Nucleus accumbens (tissue), 56 donors: ENCODE measurements around the gene CSNK1D.

ENCODE experiments used
- DNase-seq, 56 donors: peaks; one replicate each; lab custom pipeline; 2025; lab: John Stamatoyannopoulos, UW

The CSNK1D gene

DNA sequence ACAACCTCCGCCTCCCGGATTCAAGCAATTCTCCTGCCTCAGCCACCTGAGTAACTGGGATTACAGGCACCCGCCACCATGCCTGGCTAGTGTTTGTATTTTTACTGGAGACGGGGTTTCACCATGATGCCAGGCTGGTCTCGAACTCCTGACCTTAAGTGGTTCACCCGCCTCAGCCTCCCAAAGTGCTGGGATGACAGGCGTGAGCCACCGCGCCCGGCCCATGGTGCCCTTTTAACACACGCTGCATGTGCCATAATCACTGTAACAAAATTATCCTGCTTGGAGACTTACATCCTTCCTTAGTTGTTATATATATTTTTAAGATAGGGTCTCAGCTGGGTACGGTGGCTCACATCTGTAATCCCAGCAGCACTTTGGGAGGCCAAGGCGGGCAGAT, 38.5 kb upstream of the CSNK1D start:
- no peak for DNase-seq

DNA sequence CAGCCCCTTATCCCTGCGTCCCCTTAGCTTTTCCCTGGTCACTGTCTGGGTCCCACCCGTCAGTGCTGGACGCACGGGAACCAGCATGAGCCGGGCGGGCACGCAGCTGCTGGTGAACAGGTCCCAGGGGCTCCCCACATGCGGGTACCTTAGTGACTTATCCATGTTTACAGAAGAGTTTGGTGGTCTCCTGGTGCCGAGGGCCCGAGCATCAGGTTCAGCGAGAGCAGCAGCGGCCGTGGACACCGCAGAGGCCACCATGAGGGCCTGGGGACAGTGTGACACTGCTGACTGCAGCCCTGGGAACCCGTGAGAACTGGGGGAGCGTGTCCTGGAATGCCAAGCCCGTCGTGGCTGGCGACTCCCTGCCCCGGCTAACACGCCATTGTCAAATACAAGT, 37.4 kb upstream of the CSNK1D start:
- DNase-seq, result no peak

GRCh38 chr17:82309656-82310570, 36.4 kb upstream of the CSNK1D start:
- no peak for DNase-seq

- DNase-seq, result no peak
Measured at GRCh38 chr17:82305727-82306300, 32.3 kb upstream of the CSNK1D start.

DNA sequence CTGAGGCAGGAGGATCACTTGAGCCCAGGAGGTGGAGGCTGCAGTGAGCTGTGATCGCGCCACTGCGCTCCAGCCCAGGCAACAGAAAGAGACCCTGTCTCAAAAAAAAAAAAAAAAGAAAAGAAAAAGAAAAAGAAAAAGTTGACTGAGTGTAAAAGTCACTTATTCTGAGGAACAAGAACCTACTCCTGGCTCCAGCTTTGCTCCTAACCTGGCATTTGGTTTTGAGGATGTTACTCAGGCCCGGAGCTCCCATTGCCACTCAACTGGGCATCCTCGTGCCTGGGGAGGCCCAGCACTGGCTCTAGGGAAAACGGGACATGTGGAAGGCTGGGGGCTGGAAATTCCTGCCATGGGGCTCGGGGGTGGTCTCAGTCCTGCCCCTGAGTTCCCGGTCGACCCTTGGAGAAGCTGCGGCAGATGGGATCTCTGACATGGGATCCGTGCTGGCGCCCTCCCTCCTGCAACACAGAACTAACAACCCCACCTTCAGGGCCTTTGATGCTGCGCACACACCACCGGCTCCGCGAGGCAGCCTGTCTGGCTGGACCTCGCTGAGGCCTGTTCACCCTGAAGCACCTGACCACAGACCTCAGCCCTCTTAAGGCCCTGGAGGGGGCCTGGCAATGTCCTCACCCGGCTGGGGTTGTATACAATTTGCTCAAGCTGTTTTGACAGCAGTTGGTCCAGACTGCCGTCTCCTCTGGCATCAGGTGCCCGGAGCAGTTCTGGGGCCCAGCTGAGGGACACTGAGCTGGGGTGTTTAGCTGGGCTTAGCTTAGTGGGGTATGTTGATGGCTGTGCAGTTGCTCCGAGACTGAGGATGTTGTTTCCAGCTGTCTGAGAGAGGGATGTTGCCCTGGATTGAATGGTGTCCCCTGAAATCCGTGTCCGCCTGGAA, 31.6 kb upstream of the CSNK1D start:
- DNase-seq, result no peak

DNA sequence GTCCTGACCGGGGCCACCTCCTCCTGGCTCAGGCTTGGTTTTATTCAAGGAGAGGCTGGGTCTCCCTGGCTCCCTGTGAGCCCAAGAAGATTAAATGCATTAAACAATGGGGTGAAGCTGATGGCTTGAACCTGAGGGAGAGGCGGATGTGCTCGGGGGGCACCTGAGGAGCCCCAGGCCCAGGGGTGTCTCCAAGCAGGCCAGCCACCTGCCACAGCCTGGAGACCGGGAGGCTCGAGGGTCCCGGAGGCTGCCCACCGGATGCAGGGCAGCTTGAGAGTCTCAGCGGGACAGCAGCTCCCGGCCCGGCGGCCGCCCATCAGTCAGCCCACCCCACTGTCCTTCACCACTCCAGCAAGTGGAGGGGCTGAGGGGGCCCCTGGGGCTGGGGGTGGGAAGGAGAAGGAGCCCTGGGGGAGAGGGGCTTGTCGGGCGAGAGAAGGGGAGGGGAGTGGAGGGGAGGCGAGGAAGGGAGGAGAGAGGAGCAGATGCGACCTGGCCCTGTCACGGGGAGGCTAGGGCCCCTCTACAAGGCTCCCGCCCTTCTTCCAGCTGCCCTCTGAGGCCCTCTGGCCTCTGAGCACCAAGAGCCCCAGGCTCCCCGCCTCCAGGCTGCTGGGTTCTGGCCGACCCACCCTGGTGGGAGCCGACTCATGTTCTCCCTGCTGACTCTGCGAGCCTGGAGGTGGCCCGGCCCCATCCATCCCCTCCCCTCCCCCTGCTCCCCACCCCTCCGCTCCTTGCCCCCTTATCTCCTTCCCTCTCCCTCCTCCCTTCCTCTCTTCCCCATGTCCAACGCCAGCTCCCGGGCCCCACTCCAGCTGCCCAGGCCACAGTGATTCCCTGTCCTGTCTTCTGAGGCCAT, 30.7 kb upstream of the CSNK1D start:
- DNase-seq, result no peak

- DNase-seq, result no peak
Measured at GRCh38 chr17:82302991-82303943, 29.8 kb upstream of the CSNK1D start.

DNA sequence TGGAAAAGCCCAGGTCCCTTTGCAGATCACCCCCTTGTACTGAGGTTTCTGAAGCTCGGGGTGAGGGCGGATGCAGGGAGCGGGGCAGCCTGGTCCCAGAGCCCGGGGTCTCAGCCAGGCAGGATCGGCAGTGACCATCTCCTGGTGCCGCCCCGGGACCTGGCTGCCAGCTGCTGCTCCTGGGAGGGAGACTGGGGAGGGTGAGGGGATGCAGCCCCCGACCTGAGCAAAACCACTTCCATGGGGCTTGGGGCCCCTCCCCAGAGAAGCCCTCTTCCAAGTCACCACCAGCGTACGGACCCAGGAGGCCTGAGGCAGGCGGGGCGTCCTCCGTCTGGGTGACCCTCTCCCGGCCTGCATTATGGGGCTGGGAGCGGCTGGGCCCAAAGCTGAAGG, 29.1 kb upstream of the CSNK1D start:
- no peak for DNase-seq

GRCh38 chr17:82301916-82302567, 28.5 kb upstream of the CSNK1D start:
- no peak for DNase-seq

DNA sequence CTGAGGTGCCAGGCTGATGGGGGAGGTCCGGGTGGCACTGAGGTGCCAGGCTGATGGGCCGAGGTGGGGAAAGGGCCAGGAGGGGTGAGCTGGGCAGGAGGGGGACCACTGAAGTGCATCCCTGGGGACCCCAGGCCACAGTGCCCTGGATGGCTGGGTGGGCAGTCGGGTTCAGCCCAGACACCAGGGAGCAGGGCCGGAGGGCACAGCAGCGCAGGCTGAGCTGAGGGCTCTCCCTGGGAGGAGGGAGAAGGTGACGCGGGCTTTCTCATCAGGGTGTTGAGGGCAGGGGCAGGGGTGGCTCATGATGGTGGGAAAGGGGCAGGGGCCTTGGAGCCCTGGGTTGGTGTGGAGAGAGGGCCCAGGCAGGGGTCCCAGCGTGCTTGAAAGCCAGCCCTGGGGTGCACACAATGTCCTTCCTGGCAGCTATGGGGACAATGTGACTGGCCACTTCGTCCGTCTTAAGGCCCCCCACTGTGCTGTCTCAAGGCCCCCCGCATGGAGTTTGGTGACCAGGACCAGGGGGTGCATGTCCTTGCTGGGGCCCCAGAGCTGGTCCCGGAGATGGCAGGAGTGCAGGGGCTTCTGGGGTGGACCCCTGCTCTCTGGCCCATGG, 27.9 kb upstream of the CSNK1D start:
- DNase-seq, result no peak

DNA sequence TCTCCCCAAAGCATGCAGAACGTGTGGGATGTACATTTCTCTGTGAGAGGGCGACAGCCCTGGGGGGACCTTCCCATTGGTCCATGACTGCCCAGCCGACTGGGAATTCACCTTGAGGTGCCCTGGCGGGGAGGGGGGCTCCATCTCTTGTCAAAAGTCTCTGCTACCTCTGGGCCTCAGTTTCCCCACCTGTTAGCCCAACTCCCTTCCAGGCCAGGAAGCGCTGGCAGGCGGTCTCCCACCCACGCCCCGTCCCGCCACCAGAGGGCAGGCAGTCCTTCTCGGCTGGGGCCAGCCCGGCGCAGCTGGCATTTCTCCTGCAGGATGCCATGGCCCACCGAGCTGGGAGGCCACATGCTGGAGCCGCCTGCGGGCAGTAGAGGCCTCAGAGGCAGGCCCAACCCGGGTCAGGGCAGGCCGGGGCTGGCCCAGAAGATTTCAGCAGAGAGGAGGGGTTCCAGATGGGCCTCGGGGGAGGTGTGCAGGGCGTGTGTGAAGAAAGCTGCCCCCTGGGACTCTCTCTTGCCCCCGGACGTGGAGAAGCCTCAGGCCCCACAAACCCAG, 27.3 kb upstream of the CSNK1D start:
- peak in 18 of 56 donors; percentile 5 to 67 (median 20) for DNase-seq

DNA sequence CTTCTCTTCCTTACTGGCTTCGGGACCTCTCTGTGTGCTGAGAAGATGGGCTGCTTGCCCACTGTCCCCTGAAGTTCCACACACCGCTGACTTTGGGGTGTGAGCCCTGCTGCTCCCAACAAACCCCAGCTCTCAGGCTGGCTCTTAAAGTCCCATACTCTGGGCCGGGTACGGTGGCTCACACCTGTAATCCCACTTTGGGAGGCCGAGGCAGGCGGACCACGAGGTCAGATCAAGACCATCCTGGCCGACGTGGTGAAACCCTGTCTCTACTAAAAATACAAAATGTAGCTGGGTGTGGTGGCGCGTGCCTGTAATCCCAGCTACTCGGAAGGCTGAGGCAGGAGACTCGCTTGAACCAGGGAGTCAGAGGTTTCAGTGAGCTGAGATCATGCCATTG, 26.7 kb upstream of the CSNK1D start:
- DNase-seq, result no peak

GRCh38 chr17:82299452-82299851, 26.0 kb upstream of the CSNK1D start:
- DNase-seq, result no peak

- no peak for DNase-seq
Measured at GRCh38 chr17:82298538-82299421, 25.3 kb upstream of the CSNK1D start.

DNA sequence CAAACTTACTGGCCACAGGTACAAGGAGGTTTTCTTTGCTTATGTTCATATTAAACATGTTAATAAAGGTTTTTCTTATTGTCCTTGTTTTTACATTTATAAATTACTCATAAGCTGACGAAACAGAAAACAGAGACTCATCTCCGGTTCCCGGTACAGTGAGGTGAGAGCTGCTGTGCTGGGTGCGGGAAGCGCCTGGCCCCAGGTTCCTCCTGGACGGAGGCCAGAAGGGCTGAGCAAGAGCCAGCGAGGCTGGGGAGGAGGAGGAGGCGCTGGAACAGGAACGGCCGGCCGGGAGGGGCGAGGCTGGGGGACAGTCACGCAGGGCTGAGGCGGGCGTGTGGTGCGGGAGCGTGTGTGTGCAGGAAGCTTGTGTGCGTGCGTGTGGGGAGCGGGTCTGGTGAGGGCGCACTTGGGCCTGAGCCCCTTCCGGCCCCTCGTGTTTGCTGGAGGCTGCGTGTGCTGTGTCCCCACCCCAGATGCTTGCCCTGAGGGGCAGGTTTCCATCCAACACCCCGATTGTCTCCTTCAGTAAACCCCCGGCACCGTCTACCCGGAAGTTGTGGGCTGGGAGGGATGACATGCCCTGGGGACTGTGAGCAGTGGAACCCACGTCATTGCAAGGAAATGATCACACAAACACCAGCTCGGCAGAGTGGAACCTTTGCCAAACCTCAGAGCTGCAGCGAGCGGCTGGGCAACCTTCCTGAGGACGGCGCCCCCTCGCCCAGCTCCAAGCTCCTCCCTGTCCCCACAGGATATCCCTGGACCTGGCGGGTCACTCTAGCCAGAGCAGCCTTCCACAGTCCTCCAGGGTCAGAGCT, 24.4 kb upstream of the CSNK1D start:
- DNase-seq, result peak in 33 of 56 donors; percentile 14 to 73 (median 46)

- DNase-seq, result peak in 9 of 56 donors; percentile 7 to 50 (median 32)
Measured at GRCh38 chr17:82297280-82297713, 23.8 kb upstream of the CSNK1D start.
